Activated naive CD4-positive, alpha-beta T cell treated with anti-CD3 and anti-CD28 coated beads for 36 hours (primary cell): ENCODE data around the gene DMRT1. TPM values are rescaled to one million over a fixed set of nuclear protein-coding genes. Genes with fewer than 3 reads are reported as not detected.
A peak's percentile ranks its signal among the peaks of the same experiment; 100 is the strongest.

ENCODE experiments used
- CTCF ChIA-PET: fragments of 350-600 bp; sonication (Branson Sonifier 250); formaldehyde crosslinking; loops from one replicate; lab custom pipeline; 2021; ENCODE audit warnings: antibody characterized with exemption; lab: Charles Lee
- DNase-seq: peaks from one replicate; pipeline ENCODE4 v3.0.0-alpha.2; 2020
- H3K27ac Mint-ChIP-seq: one replicate; pipeline ENCODE4 v1.8.0; 2021; ENCODE audit warnings: mild to moderate bottlenecking, mixed read lengths
- H3K27me3 Mint-ChIP-seq: one replicate; pipeline ENCODE4 v1.8.0; 2021; ENCODE audit warnings: low read depth, mixed read lengths
- H3K36me3 Mint-ChIP-seq: one replicate; pipeline ENCODE4 v1.8.0; 2021; ENCODE audit warnings: low read depth, mixed read lengths
- H3K4me1 Mint-ChIP-seq: one replicate; pipeline ENCODE4 v1.8.0; 2021; ENCODE audit warnings: low read depth, mixed read lengths
- H3K4me3 Mint-ChIP-seq: one replicate; pipeline ENCODE4 v1.8.0; 2021; ENCODE audit warnings: mild to moderate bottlenecking, moderate library complexity, mixed read lengths
- H3K9me3 Mint-ChIP-seq: one replicate; pipeline ENCODE4 v1.8.0; 2021; ENCODE audit warnings: mixed read lengths
- intact Hi-C: fragments of 100-400 bp; cut with micrococcal nuclease; formaldehyde crosslinking; loops from one replicate; pipeline ENCODE4 v1.15.1; 2023
- total RNA-seq, 2 experiments: library from RNA; stranded (reverse); gene quantifications; one replicate each; pipeline ENCODE4 v1.2.3, GENCODE V29; 2021

The DMRT1 gene
- total RNA-seq, 2 experiments from 2014 or later = not detected

GRCh38 chr9:967436-967835 is 125.9 kb downstream of the DMRT1 start:
- Mint-ChIP-seq H3K9me3 (no peaks in the 10 kb centered on the region), H3K4me3 (no peak overlapping the region), H3K27me3 (peaks cover 77% of the 10 kb centered on the region), H3K36me3 (no peaks in the 10 kb centered on the region), H3K27ac (no peak overlapping the region), H3K4me1 (peaks cover 17% of the 10 kb centered on the region)
- intact Hi-C loops = no loop called here
- DNase-seq = no peak
- CTCF ChIA-PET = no interaction called here

GRCh38 chr9:967903-968641 is 126.6 kb downstream of the DMRT1 start:
- CTCF ChIA-PET = no interaction called here
- H3K9me3 Mint-ChIP-seq = no peaks in the 10 kb centered on the region
- H3K4me3 Mint-ChIP-seq = no peak overlapping the region
- no peak for DNase-seq
- no peak overlapping the region for H3K27ac Mint-ChIP-seq
- peaks cover 17% of the 10 kb centered on the region for H3K4me1 Mint-ChIP-seq
- intact Hi-C loops = loop anchor here (2.0 kb wide), 1 partner anchor 73 kb away; no protein-coding TSS in a partner anchor
- H3K27me3 Mint-ChIP-seq = peaks cover 72% of the 10 kb centered on the region
- H3K36me3 Mint-ChIP-seq = no peaks in the 10 kb centered on the region

- peaks cover 80% of the 10 kb centered on the region for H3K27me3 Mint-ChIP-seq
- no peak for DNase-seq
- no peaks in the 10 kb centered on the region for H3K36me3 Mint-ChIP-seq
- intact Hi-C loops = loop anchor here (2.0 to 5.0 kb wide), 2 partner anchors 75 to 127 kb away; partner anchors contain the start of gene DMRT1
- H3K4me1 Mint-ChIP-seq = peaks cover 27% of the 10 kb centered on the region
- CTCF ChIA-PET = no interaction called here
- no peak overlapping the region for H3K27ac Mint-ChIP-seq
- H3K9me3 Mint-ChIP-seq = no peaks in the 10 kb centered on the region
- H3K4me3 Mint-ChIP-seq = no peak overlapping the region
Observed at GRCh38 chr9:969310-970150, 128.0 kb downstream of the DMRT1 start.

GRCh38 chr9:970151-970996 is 128.9 kb downstream of the DMRT1 start:
- intact Hi-C loops = loop anchor here (5.0 kb wide), 1 partner anchor 128 kb away; the partner anchor contains the start of gene DMRT1
- CTCF ChIA-PET = no interaction called here

GRCh38 chr9:971901-972500 is 130.5 kb downstream of the DMRT1 start:
- Mint-ChIP-seq H3K36me3 (no peaks in the 10 kb centered on the region), H3K4me3 (peak overlapping the region; percentile 42), H3K27me3 (peaks cover 75% of the 10 kb centered on the region), H3K9me3 (no peaks in the 10 kb centered on the region), H3K27ac (no peak overlapping the region), H3K4me1 (peaks cover 37% of the 10 kb centered on the region)
- intact Hi-C loops = loop anchor here (1.0 to 5.0 kb wide), 2 partner anchors 76 to 130 kb away; partner anchors contain the start of gene DMRT1
- CTCF ChIA-PET = no interaction called here
- peak; percentile 30 for DNase-seq

More at GRCh38 chr9:970151-970996, 128.9 kb downstream of the DMRT1 start:
- Mint-ChIP-seq H3K4me1 (peaks cover 32% of the 10 kb centered on the region), H3K27me3 (peaks cover 80% of the 10 kb centered on the region), H3K9me3 (no peaks in the 10 kb centered on the region), H3K36me3 (no peaks in the 10 kb centered on the region), H3K27ac (no peak overlapping the region), H3K4me3 (no peak overlapping the region)
- DNase-seq = no peak

- Mint-ChIP-seq H3K27me3 (peaks cover 73% of the 10 kb centered on the region), H3K4me1 (peaks cover 37% of the 10 kb centered on the region), H3K27ac (no peak overlapping the region), H3K36me3 (no peaks in the 10 kb centered on the region), H3K4me3 (peak overlapping the region; percentile 42), H3K9me3 (no peaks in the 10 kb centered on the region)
- intact Hi-C loops = loop anchor here (1.0 to 5.0 kb wide), 2 partner anchors 76 to 130 kb away; partner anchors contain the start of gene DMRT1
- DNase-seq = no peak
- CTCF ChIA-PET = no interaction called here
Observed at GRCh38 chr9:972501-973294, 131.2 kb downstream of the DMRT1 start.

GRCh38 chr9:973295-973834 is 131.9 kb downstream of the DMRT1 start:
- H3K27ac Mint-ChIP-seq = no peak overlapping the region
- intact Hi-C loops = loop anchor here (5.0 kb wide), 1 partner anchor 131 kb away; the partner anchor contains the start of gene DMRT1

GRCh38 chr9:974031-974995 is 132.8 kb downstream of the DMRT1 start:
- no peaks in the 10 kb centered on the region for H3K36me3 Mint-ChIP-seq
- H3K4me3 Mint-ChIP-seq = no peak overlapping the region
- H3K27ac Mint-ChIP-seq = no peak overlapping the region
- intact Hi-C loops = loop anchor here (5.0 kb wide), 1 partner anchor 132 kb away; the partner anchor contains the start of gene DMRT1
- DNase-seq = no peak
- peaks cover 27% of the 10 kb centered on the region for H3K4me1 Mint-ChIP-seq
- H3K9me3 Mint-ChIP-seq = no peaks in the 10 kb centered on the region
- CTCF ChIA-PET = interaction anchor here (0.7 to 1.2 kb wide), 4 partner anchors 14 to 36 kb away, joined by 3 to 4 read pairs (median 3); no protein-coding TSS in a partner anchor
- peaks cover 74% of the 10 kb centered on the region for H3K27me3 Mint-ChIP-seq

More at GRCh38 chr9:973295-973834, 131.9 kb downstream of the DMRT1 start:
- Mint-ChIP-seq H3K4me3 (no peak overlapping the region), H3K27me3 (peaks cover 74% of the 10 kb centered on the region), H3K36me3 (no peaks in the 10 kb centered on the region), H3K4me1 (peaks cover 32% of the 10 kb centered on the region), H3K9me3 (no peaks in the 10 kb centered on the region)
- DNase-seq = no peak
- CTCF ChIA-PET = interaction anchor here (0.8 to 1.2 kb wide), 2 partner anchors 13 to 36 kb away, joined by 3 read pairs; no protein-coding TSS in a partner anchor

GRCh38 chr9:974996-975739 is 133.7 kb downstream of the DMRT1 start:
- peaks cover 24% of the 10 kb centered on the region for H3K4me1 Mint-ChIP-seq
- CTCF ChIA-PET = interaction anchor here (0.7 to 1.2 kb wide), 3 partner anchors 15 to 34 kb away, joined by 3 to 4 read pairs (median 3); no protein-coding TSS in a partner anchor
- DNase-seq = no peak
- H3K4me3 Mint-ChIP-seq = no peak overlapping the region
- peaks cover 75% of the 10 kb centered on the region for H3K27me3 Mint-ChIP-seq
- no peaks in the 10 kb centered on the region for H3K36me3 Mint-ChIP-seq
- intact Hi-C loops = loop anchor here (5.0 kb wide), 1 partner anchor 133 kb away; the partner anchor contains the start of gene DMRT1
- no peak overlapping the region for H3K27ac Mint-ChIP-seq
- H3K9me3 Mint-ChIP-seq = no peaks in the 10 kb centered on the region
